ENCODE measurements around the gene NAALADL1.

Gene NAALADL1, protein sequence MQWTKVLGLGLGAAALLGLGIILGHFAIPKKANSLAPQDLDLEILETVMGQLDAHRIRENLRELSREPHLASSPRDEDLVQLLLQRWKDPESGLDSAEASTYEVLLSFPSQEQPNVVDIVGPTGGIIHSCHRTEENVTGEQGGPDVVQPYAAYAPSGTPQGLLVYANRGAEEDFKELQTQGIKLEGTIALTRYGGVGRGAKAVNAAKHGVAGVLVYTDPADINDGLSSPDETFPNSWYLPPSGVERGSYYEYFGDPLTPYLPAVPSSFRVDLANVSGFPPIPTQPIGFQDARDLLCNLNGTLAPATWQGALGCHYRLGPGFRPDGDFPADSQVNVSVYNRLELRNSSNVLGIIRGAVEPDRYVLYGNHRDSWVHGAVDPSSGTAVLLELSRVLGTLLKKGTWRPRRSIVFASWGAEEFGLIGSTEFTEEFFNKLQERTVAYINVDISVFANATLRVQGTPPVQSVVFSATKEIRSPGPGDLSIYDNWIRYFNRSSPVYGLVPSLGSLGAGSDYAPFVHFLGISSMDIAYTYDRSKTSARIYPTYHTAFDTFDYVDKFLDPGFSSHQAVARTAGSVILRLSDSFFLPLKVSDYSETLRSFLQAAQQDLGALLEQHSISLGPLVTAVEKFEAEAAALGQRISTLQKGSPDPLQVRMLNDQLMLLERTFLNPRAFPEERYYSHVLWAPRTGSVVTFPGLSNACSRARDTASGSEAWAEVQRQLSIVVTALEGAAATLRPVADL

DNA sequence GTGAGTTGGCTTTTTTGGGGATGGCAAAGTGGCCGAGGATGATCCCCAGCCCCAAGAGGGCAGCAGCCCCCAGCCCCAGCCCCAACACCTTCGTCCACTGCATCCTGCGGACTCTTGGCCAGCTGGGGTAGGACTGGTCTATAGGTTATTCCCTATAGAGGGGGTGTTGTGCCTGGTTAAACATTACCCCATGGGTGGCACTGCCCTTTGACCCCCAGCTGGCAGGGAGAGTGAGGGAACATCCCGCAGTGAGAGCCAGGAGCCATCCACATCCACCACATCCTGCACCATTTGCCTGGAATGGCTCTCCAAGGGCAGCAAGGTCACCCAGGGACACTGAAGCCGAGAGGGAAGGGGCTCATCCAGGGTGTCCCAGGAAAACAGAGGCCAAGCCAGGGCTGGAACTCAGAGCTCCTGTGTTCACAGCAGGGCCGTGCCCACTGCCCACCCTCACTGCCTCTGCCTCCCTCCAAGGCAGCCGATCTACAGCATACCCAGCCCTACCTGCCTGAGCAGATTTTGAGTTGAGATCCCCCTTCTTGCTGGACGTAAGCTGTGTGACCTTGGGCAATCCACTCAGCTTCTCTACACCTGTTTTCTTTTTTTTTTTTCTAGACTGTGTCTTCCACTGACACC, at the start of gene NAALADL1:
TSS of gene NAALADL1 (minus strand) at position 135 of the 636 bp plus-strand sequence. CDS start at position 103, 32 bp downstream.
- DNase-seq (ENCODE audit: low read depth, low spot score) = no peak

DNA sequence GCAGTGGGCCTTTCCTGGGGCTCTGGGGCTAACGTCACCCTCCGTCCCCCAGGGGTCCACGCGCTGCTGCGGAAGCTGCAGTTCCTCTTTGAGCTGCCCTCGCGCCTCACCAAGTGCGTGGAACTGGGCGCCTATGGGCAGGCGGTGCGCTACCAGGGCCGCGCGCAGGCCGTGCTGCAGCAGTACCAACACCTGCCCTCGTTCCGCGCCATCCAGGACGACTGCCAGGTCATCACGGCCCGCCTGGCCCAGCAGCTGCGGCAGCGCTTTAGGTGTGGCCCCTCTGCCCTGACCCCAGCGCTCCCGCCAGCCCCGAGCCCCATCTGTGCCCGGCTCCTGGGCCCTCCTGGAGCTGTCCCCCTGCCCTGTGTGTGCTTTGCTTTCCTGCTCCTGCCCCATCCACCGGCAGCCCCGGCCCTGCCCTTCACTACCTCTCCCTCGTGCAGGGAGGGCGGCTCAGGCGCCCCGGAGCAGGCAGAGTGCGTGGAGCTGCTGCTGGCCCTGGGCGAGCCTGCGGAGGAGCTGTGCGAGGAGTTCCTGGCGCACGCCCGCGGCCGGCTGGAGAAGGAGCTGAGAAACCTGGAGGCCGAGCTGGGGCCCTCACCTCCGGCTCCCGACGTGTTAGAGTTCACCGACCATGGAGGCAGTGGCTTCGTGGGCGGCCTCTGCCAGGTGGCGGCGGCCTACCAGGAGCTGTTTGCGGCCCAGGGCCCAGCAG, 49.6 kb upstream of the NAALADL1 start:
- no peak for DNase-seq (ENCODE audit: low read depth, low spot score)

DNA sequence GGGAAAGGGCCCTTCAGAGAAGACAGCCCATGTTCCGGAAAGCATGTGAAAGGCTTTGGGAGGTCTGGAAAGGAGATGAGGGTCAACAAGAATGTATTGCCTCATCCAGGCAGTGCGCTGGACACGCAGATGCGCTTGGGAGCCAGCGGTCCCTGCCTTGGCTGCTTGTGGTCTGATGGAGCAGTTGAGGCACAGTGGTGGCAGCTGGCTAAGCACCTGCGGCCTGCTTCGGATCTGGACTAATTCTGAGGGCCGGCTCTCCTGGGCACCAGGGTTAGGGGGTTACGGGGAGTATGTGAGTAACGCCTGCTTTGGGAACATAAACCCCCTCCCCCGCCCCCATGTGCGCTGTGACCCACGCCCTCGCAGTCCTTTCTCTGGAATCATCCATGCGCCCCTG, 48.7 kb upstream of the NAALADL1 start:
- no peak for DNase-seq (ENCODE audit: low read depth, low spot score)

DNA sequence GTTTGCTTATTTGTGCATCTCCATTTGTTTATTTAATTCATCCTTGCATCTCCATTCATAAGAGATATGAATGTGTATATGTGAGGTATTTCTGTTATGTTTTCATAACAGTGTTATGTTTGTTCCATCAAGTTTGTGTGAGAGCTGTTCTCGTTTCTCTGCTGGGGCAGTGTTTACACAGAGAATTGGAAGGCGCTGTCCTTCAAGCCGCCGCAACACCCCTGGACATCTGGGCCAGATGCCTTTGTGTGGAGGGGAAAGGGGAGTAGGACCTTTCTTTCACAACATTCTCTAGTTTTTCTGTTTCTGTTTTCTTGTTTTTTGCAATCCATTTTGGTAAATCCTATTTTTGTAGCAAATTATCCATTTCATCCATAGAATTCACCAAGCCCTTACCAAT, 46.3 kb upstream of the NAALADL1 start:
- DNase-seq (ENCODE audit: low read depth, low spot score) = no peak

DNA sequence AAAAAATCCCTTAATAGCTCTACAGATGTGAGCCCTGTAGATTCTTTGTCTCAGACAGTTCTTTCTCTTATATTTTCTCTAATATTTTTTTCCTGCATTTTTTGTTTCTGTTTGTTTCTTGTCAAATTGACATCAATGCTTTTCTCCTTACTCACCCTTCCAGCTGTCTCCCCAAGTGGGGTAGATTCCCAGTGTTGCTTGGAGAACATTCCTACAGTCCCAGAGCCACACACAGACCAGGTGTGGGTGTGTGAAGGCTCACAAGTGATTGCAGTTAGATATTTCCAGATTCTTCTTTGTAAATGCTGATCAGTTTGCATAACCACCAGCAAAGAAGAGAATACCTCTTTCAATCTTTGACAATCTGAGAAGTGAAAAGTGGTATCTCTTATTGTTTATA, 45.1 kb upstream of the NAALADL1 start:
- DNase-seq (ENCODE audit: low read depth, low spot score) = no peak

DNA sequence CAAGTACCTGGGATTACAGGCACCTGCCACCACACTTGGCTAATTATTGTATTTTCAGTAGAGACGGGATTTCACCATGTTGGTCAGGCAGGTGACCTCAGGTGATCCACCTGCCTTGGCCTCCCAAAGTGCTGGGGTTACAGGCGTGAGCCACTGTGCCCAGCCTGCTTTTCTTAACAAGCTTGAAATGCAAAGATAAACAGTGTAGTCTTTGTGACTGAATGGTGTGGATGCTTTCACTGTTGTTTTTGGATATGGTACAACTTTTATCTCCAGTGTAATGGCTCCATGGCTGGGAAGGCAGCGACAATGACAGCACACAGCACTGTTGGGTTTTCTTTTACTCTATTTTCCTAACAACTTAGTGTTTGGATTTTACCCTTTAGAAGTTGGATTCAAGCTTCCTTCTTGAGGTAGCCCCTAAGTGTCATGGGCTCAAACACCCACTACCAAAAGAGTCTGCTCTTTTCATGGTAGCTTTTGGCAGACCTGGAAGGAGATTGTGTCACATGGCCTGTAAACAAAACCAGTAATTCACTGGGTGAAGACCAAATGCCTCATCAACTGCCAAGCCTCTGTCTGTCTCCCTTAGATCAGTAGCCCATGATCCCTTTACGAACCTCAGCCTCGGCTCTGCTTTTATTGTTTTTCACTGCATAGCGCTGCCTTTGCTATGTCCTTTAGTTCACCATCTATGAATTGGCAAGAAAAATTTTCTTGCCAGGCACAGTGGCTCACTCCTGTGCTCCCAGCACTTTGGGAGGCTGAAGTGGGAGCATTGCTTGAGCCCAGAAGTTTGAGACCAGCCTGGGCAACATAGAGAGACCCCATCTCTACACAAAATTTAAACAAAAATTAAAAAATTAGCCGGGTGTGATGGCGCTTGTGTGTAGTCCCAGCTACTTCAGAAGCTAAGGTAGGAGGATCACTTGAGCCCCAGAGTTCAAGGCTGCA, 44.1 kb upstream of the NAALADL1 start:
- no peak for DNase-seq (ENCODE audit: low read depth, low spot score)

DNA sequence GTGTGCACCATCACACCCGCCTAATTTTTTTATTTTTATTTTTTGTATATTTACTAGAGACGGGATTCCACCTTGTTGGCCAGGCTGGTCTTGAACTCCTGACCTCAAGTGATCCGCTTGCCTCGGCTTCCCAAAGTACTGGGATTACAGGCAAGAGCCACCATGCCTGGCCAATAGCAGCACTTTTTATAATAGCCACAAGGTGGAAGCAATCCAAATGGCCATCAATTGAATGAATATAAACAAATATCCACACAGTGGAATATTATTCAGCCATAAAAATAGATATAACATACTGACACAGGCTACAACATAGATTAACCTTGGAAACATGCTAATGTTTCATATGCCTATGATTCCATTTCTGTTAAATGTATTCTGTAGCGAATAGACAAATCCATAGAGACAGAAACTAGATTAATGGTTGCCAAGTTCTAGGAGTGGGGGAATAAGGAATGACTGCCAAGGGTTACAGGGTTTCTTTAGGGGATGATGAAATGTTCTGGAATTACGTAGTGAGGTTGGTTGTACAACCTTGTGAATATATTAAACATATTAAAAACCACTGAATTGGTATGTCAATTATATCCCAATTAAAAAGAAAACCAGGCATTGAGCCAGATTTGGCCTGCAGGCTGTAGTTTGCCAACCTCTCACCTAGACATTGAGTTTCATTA, 42.5 kb upstream of the NAALADL1 start:
- no peak for DNase-seq (ENCODE audit: low read depth, low spot score)

DNA sequence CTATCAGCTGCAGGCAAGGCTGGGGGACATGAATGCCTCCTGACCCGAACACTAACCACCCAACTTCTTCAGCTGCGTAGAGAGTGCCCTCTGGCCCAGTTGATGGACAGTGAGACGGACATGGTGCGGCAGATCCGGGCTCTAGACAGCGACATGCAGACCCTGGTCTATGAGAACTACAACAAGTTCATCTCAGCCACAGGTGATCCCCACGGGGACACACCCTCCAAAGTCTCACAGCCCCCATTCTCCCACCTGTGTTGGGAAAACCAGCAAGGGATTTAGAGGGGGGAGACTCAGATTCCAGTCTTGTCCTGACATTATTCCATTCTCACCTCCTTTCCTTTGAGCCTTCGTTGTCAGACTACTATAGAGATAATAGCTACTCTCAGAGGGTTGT, 38.6 kb upstream of the NAALADL1 start:
- DNase-seq (ENCODE audit: low read depth, low spot score) = no peak

DNA sequence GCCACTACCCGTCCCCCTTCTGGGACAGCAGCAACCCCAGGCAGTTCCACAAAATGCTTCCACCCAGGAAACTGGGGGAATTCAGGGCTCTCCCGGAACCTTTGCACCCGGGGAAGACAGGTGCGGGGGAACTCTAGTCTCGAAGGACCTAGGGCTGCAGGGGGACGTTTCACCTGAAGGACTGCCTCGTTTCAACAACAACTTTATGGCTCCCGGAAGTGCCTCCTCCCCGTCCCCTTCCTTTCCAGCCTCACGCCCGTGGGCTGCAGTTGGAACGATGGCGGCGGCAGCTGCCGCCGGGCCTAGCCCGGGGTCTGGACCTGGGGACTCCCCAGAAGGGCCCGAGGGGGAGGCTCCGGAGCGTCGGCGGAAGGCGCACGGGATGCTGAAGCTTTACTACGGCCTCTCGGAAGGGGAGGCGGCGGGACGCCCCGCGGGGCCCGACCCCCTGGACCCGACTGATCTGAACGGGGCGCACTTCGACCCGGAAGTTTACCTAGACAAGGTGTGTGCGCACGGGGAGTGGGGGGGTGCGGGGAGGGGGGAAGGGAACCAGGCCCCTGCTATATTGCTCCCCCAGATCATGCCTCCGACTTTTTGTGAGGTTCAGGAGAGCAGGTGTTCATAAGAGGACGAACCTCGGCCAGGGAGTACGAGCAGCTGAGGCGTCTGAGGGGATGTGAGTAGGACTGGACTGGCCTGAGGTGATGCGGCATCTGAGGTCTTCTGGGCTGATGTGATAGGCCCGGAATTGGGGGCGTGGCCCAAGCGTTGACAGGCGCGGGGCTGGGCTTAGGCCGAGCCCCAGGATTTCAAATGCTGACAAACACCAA, 37.8 kb upstream of the NAALADL1 start, which contains the start of gene VPS51:
TSS of gene VPS51 (plus strand) at position 241 of the 833 bp plus-strand sequence. CDS start at position 278, 37 bp downstream.
- DNase-seq (ENCODE audit: low read depth, low spot score) = peak; percentile 94

DNA sequence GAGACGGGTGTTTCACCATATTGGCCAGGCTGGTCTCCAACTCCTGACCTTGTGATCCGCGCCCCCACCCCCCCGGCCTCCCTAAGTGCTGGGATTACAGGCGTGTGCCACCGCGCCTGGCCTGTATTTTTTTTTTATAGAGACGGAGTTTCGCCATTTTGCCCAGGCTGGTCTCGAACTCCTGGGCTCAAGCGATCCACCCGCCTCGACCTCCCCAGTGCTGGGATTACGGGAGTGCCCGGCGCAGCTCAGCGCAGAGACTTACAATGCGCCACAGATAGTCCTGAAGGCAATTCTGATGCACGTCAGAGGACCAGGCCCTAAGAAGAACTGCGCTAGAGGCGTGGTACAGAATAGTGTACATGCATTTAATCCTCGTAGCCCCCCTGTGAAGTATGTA, 37.1 kb upstream of the NAALADL1 start:
- no peak for DNase-seq (ENCODE audit: low read depth, low spot score)

DNA sequence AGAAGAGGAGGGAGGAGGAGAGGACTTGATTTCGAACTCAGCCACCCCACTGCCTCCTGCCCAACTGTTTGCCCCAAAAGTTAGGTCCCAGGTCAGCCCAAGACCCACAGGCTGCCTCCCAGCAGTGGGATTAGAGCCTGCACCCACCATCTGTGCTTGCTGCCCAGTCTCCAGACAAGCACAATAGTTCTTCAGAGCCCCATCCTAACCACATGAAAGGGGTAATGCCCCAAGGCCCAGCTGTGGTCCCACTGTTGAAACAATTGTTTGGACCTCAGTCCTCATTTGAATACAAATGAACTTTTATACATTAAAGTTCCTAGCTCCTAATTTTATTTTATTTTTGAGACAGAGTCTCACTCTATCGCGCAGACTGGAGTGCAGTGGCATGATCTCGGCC, 32.3 kb upstream of the NAALADL1 start:
- no peak for DNase-seq (ENCODE audit: low read depth, low spot score)

DNA sequence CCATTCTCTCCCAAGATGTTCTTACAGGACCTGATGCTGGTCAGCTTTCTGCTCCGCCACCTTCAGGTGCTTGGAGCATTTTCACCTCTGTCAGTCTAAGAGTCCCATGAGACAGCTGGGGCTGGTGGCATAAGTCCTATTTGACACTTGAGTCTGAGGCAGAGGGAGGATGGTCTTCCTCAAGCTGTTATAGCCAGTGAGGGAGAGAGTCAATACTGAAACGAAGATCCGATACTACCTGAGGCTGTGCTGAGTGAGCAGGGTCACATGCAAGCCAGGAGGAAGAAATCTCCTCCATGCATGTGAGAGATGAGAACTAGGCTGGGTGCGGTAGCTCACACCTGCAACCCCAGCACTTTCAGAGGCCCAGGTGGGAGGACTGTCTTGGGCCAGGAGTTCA, 31.3 kb upstream of the NAALADL1 start:
- no peak for DNase-seq (ENCODE audit: low read depth, low spot score)

DNA sequence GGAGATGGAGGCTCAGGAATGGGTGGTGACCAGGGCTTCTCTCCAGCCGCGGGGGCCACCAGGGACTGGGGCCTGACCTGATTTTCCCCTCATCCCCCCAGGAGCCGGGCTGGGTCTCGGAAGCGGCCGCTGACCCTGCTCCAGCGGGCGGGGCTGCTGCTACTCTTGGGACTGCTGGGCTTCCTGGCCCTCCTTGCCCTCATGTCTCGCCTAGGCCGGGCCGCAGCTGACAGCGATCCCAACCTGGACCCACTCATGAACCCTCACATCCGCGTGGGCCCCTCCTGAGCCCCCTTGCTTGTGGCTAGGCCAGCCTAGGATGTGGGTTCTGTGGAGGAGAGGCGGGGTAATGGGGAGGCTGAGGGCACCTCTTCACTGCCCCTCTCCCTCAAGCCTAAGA, 29.5 kb upstream of the NAALADL1 start:
- DNase-seq (ENCODE audit: low read depth, low spot score) = no peak

DNA sequence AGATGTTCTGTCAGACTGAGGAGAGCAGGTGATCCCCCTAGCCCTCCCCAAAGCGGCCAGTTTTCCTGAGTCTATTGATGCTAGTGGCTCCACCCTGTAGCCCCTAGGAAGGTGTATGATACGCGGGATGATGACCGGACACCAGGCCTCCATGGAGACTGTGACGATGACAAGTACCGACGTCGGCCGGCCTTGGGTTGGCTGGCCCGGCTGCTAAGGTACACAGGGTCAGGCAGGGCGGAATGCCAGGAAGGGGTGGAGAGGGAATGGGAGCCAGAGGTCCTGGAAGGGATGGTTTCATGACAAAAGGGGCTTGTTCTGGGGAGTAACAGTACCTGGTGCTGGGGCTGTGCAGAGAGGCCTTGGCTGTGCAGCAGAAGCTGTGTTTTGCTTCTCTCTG, 28.9 kb upstream of the NAALADL1 start:
- no peak for DNase-seq (ENCODE audit: low read depth, low spot score)

DNA sequence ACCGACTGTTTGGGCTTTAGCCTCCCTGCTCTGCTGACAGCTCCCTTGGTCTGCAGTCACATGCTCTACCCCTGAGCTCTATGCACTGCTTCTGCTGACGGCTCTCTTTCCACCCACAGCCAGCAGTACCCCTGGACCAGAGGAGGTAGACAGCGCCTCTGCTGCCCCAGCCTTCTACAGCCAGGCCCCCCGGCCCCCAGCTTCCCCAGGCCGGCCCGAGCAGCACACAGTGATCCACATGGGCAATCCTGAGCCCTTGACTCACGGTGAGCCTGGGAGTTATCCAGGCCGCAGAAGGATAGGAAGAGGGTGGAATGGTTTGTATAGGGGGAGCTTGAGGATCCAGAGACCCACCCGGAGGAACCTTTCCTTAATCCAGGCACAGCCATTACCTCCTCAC, 28.5 kb upstream of the NAALADL1 start:
- DNase-seq (ENCODE audit: low read depth, low spot score) = no peak

DNA sequence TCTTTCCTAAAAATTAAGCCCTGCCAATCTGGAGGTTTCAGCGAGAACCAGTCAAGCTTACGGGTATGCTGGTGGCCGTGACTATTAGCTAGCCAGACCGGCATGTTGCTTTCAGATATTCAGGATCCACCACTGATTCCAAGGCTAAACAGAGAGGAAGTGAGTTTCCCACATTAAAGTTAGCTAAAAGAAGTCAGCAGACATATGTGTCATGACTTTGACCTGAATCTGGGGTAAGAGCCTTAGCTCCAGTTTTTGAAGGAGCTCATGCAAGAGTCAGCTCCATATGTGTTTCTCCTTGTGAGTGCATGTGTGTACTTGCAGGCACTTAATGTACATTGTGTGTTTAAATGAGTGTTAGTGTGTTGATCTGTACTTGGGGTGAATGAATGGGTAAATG, 27.1 kb upstream of the NAALADL1 start:
- no peak for DNase-seq (ENCODE audit: low read depth, low spot score)

DNA sequence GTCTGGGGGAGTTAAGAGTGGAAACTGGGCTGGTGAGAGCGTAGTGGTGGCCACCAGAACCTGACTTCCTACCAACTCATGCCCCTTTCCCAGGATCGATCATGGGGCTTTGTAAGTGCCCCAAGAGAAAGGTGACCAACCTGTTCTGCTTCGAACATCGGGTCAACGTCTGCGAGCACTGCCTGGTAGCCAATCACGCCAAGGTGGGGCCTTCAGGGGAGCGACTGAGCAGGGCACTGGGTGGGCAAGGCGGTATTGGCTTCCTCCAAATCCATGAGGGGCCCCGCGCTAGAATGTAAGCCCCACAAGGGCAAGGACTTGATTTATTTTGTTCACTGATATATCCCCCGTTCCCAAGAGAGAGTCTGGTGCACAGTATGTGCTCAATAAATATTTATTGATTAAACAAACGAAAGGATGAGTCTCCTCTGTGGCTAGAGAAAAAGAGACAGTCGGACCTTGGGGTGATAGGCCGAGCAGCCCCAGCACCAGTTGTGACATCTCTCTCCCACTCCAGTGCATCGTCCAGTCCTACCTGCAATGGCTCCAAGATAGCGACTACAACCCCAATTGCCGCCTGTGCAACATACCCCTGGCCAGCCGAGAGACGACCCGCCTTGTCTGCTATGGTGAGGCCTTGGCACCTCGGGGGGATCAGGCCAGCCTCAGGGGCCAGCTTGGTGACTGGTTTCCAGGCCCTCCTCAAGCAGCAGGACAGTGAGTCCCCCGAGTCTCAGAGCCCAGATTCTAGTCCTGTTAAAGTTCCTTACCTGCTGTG, 26.4 kb upstream of the NAALADL1 start:
- no peak for DNase-seq (ENCODE audit: low read depth, low spot score)

DNA sequence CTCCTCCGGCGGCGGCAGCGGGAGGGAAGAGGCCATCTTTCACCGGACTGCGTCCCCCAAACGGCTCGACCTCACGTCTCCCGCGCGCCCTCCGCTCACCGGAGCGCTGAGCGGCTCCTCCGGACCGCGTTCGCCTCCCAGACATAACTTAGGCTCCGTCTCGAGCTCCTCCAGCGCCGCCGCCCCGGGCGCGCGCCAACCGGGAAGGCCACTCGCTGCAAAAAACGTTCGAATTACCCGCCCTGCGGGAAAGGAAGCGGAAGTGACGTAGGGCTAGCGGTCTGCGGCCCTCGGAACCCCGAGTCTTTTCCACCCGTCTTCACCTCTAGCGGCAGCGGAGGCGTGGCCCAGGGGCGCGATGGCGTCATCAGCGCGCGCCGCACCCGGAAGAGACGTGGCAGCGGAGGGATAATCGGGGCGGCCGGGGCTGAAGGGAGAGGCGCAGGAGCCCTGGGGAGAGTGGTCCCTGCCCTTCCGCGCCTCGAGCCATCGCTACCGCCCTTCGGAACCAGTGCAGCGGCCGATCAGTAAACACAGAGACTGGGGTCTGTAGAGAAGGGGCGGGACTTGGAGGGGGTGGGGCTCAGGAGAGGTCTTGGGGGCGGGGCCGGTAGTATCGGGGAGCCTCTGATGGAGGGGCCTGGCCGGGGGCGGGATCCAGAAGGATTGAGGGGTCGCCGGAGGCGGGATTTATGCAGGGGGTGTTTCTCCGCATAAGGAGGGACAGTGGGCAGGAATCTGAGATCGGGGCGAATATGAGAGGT, 25.7 kb upstream of the NAALADL1 start, which contains the start of the genes CDCA5 and ZFPL1:
TSS of gene CDCA5 (minus strand) at position 207 of the 764 bp plus-strand sequence. CDS start at position 145, 62 bp downstream.
TSS of gene ZFPL1 (plus strand) at position 389 of the 764 bp plus-strand sequence. CDS start 477 bp downstream, outside the sequence.
- peak; percentile 98 for DNase-seq (ENCODE audit: low read depth, low spot score)

Measured in ELF-1 (cell line).